Neuronal stem cell (in vitro differentiated cells): ENCODE results near the gene CADM2.

Source experiments
- DNase-seq: peaks from one replicate; pipeline ENCODE4 v3.0.0-alpha.2; 2013; ENCODE audit warnings: low spot score
- H2AFZ ChIP-seq: one replicate; pipeline ENCODE4 v1.6.1; 2013; ENCODE audit warnings: mild to moderate bottlenecking, low read length, inconsistent platforms
- H2AK5ac ChIP-seq: 2 replicates; pipeline ENCODE4 v1.6.1; 2013; ENCODE audit warnings: low read depth, mild to moderate bottlenecking, inconsistent platforms, low read length, moderate library complexity, mixed read lengths
- H2BK120ac ChIP-seq: 2 replicates; pipeline ENCODE4 v1.6.1; 2013; ENCODE audit warnings: low read depth, mild to moderate bottlenecking, inconsistent platforms, low read length, moderate library complexity, mixed read lengths
- H2BK12ac ChIP-seq: one replicate; pipeline ENCODE4 v1.6.1; 2013; ENCODE audit warnings: low read length, inconsistent platforms
- H2BK15ac ChIP-seq: 2 replicates; pipeline ENCODE4 v1.6.1; 2013; ENCODE audit warnings: mild to moderate bottlenecking, low read length, inconsistent platforms, mixed read lengths
- H2BK5ac ChIP-seq: one replicate; pipeline ENCODE4 v1.6.1; 2013; ENCODE audit warnings: inconsistent platforms, mild to moderate bottlenecking, low read length, moderate library complexity
- H3K14ac ChIP-seq: one replicate; pipeline ENCODE4 v1.6.1; 2013; ENCODE audit warnings: low read length, inconsistent platforms
- H3K18ac ChIP-seq: 2 replicates; pipeline ENCODE4 v1.6.1; 2013; ENCODE audit warnings: low read length, inconsistent platforms
- H3K23ac ChIP-seq: 2 replicates; pipeline ENCODE4 v1.6.1; 2013; ENCODE audit warnings: low read depth, mild to moderate bottlenecking, mixed read lengths, low read length, inconsistent platforms; ENCODE audit not compliant: poor library complexity
- H3K27ac ChIP-seq: replicated peaks from 3 replicates; pipeline ENCODE4 v1.5.1; 2013; ENCODE audit warnings: low read length, inconsistent platforms
- H3K27me3 ChIP-seq, 3 experiments: 2 replicates each; pipeline ENCODE4 v1.6.1; 2013; ENCODE audit warnings: low read length in 3 of 3, mild to moderate bottlenecking in 2 of 3, inconsistent platforms in 1 of 3, low read depth in 1 of 3, mixed read lengths in 1 of 3, moderate library complexity in 1 of 3; ENCODE audit not compliant: control insufficient read depth in 3 of 3, insufficient read depth in 3 of 3
- H3K36me3 ChIP-seq, 2 donors: replicated peaks in 1 of 2; 2 replicates each; pipeline ENCODE4 v1.6.1; 2013; ENCODE audit warnings: low read length in 2 of 2; ENCODE audit not compliant: control insufficient read depth in 2 of 2, insufficient read depth in 2 of 2
- H3K4ac ChIP-seq: 2 replicates; pipeline ENCODE4 v1.6.1; 2013; ENCODE audit warnings: inconsistent platforms, mild to moderate bottlenecking, low read length, moderate library complexity
- H3K4me1 ChIP-seq, 2 donors: 1 replicate in 1 of 2; 2 replicates in 1 of 2; pipeline ENCODE4 v1.6.1; 2013; ENCODE audit warnings: low read length in 2 of 2, low read depth in 1 of 2; ENCODE audit not compliant: control insufficient read depth in 2 of 2, insufficient read depth in 1 of 2
- H3K4me2 ChIP-seq: one replicate; pipeline ENCODE4 v1.6.1; 2013; ENCODE audit warnings: mild to moderate bottlenecking, low read length, inconsistent platforms; ENCODE audit not compliant: insufficient read depth, poor library complexity, severe bottlenecking
- H3K4me3 ChIP-seq, 2 donors: 2 replicates each; pipeline ENCODE4 v1.5.1; 2013; ENCODE audit warnings: low read length in 2 of 2, mild to moderate bottlenecking in 2 of 2, inconsistent platforms in 1 of 2, moderate library complexity in 1 of 2
- H3K79me1 ChIP-seq: one replicate; pipeline ENCODE4 v1.6.1; 2013; ENCODE audit warnings: low read depth, mild to moderate bottlenecking, inconsistent platforms, low read length, moderate library complexity
- H3K9ac ChIP-seq: one replicate; pipeline ENCODE4 v1.6.1; 2013; ENCODE audit warnings: mild to moderate bottlenecking, low read depth, low read length, inconsistent platforms; ENCODE audit not compliant: poor library complexity
- H3K9me3 ChIP-seq, 2 donors: replicated peaks in 1 of 2; 2 replicates each; pipeline versions ENCODE3 to v1.6.1; 2013; ENCODE audit warnings: low read length in 2 of 2, mild to moderate bottlenecking in 2 of 2, inconsistent platforms in 1 of 2, low read depth in 1 of 2, mixed read lengths in 1 of 2, moderate library complexity in 1 of 2; ENCODE audit not compliant: control insufficient read depth in 2 of 2, insufficient read depth in 1 of 2
- H4K8ac ChIP-seq: one replicate; pipeline ENCODE4 v1.6.1; 2013; ENCODE audit warnings: low read depth, mild to moderate bottlenecking, inconsistent platforms, low read length, moderate library complexity
- H4K91ac ChIP-seq: one replicate; pipeline ENCODE4 v1.6.1; 2013; ENCODE audit warnings: low read length, low read depth, mild to moderate bottlenecking, inconsistent platforms; ENCODE audit not compliant: poor library complexity
- WGBS, 2 donors: extraction: QIAGEN DNeasy Blood & Tissue Kit; methylation state at CpG; one replicate each; pipeline ENCODE4 v1.1.7; 2013; ENCODE audit warnings: missing lambda C conversion rate in 2 of 2, mixed read lengths in 1 of 2; ENCODE audit not compliant: insufficient read length in 2 of 2, insufficient replicate concordance in 1 of 2; ENCODE audit errors: extremely low coverage in 2 of 2; 5-methylcytosine and 5-hydroxymethylcytosine counted together

CADM2 gene

GRCh38 chr3:85176799-85177198, 218.0 kb downstream of the CADM2 start:
- no peak for DNase-seq
- Histone ChIP-seq H3K27ac (no peak overlapping the region), H4K8ac (no peak overlapping the region), H3K9ac (no peak overlapping the region), H3K14ac (no peak overlapping the region), H3K18ac (no peak overlapping the region), H3K4me1 (peaks cover 0 to 1% of the 10 kb centered on the region in 2 donors), H2BK5ac (no peak overlapping the region), H2BK12ac (no peak overlapping the region), H3K36me3 (no peaks in the 10 kb centered on the region), H3K9me3 (no peaks in the 10 kb centered on the region), H3K4ac (no peak overlapping the region), H3K79me1 (no peaks in the 10 kb centered on the region), H3K27me3 (no peaks in the 10 kb centered on the region), H2AFZ (no peak overlapping the region), H3K4me3 (no peak overlapping the region), H3K23ac (no peak overlapping the region), H4K91ac (no peak overlapping the region), H2BK120ac (no peak overlapping the region), H3K4me2 (no peak overlapping the region), H2BK15ac (no peak overlapping the region), H2AK5ac (no peak overlapping the region)
- no CpG with 5 or more reads among the region's 1 CpG for WGBS, 2 donors

GRCh38 chr3:85182975-85183752, 224.4 kb downstream of the CADM2 start:
- Histone ChIP-seq H3K79me1 (no peaks in the 10 kb centered on the region), H3K4me3 (no peak overlapping the region)

GRCh38 chr3:85185495-85185894, 226.7 kb downstream of the CADM2 start:
- Histone ChIP-seq H3K4me2 (no peak overlapping the region), H4K91ac (no peak overlapping the region), H3K4ac (no peak overlapping the region), H3K27ac (no peak overlapping the region), H3K23ac (no peak overlapping the region), H4K8ac (no peak overlapping the region), H2AK5ac (no peak overlapping the region), H3K4me3 (no peak overlapping the region), H2BK5ac (no peak overlapping the region), H3K4me1 (no peaks in the 10 kb centered on the region), H3K9ac (no peak overlapping the region), H3K27me3 (no peaks in the 10 kb centered on the region), H3K79me1 (no peaks in the 10 kb centered on the region), H2AFZ (no peak overlapping the region), H2BK12ac (no peak overlapping the region), H2BK15ac (no peak overlapping the region), H3K36me3 (no peaks in the 10 kb centered on the region), H3K14ac (no peak overlapping the region), H3K18ac (no peak overlapping the region), H3K9me3 (no peaks in the 10 kb centered on the region), H2BK120ac (no peak overlapping the region)
- WGBS, 2 donors, result no CpG with 5 or more reads among the region's 1 CpG
- DNase-seq, result no peak

More at GRCh38 chr3:85182975-85183752, 224.4 kb downstream of the CADM2 start:
- Histone ChIP-seq H3K4me1 (no peaks in the 10 kb centered on the region), H2BK15ac (no peak overlapping the region), H2AFZ (no peak overlapping the region), H3K27ac (no peak overlapping the region), H3K4ac (no peak overlapping the region), H2BK5ac (no peak overlapping the region), H2AK5ac (no peak overlapping the region), H4K8ac (no peak overlapping the region), H3K14ac (no peak overlapping the region), H3K18ac (no peak overlapping the region), H3K9me3 (no peaks in the 10 kb centered on the region), H4K91ac (no peak overlapping the region), H3K23ac (no peak overlapping the region), H3K27me3 (no peaks in the 10 kb centered on the region), H3K9ac (no peak overlapping the region), H2BK120ac (no peak overlapping the region), H2BK12ac (no peak overlapping the region), H3K4me2 (no peak overlapping the region), H3K36me3 (no peaks in the 10 kb centered on the region)
- no peak for DNase-seq
- WGBS, 2 donors, result no CpG with 5 or more reads among the region's 3 CpGs

GRCh38 chr3:85189731-85190130, 230.9 kb downstream of the CADM2 start:
- Histone ChIP-seq H2AK5ac (no peak overlapping the region), H2BK15ac (no peak overlapping the region), H3K27me3 (no peaks in the 10 kb centered on the region), H2AFZ (no peak overlapping the region), H2BK120ac (no peak overlapping the region), H3K4ac (no peak overlapping the region), H3K27ac (no peak overlapping the region), H3K4me3 (no peak overlapping the region), H3K4me2 (no peak overlapping the region), H3K14ac (no peak overlapping the region), H4K8ac (no peak overlapping the region), H2BK5ac (no peak overlapping the region), H3K18ac (no peak overlapping the region), H3K36me3 (no peaks in the 10 kb centered on the region), H3K79me1 (no peaks in the 10 kb centered on the region), H3K23ac (no peak overlapping the region), H2BK12ac (no peak overlapping the region), H3K9me3 (no peaks in the 10 kb centered on the region), H3K4me1 (no peaks in the 10 kb centered on the region), H3K9ac (no peak overlapping the region), H4K91ac (no peak overlapping the region)
- DNase-seq, result no peak
- WGBS, 2 donors, result no CpG with 5 or more reads among the region's 3 CpGs
